Astrocyte (in vitro differentiated cells and primary cell): Measurements from ENCODE around the gene VLDLR.

Experiments
- CTCF ChIP-seq: IDR thresholded peaks from 2 replicates; pipeline ENCODE4 v1.5.1; 2011; ENCODE audit warnings: low read depth, mild to moderate bottlenecking, inconsistent platforms, low read length, moderate library complexity; ENCODE audit not compliant: insufficient read depth
- EZH2 ChIP-seq: IDR thresholded peaks from 2 replicates; pipeline ENCODE4 v1.6.1; 2012; ENCODE audit warnings: mild to moderate bottlenecking, low read length, inconsistent platforms; ENCODE audit not compliant: insufficient read depth

GRCh38 chr9:2601785-2602378 lies 19.7 kb upstream of the VLDLR start:
- TF ChIP-seq EZH2 (no peak), CTCF (no peak)
